Endothelial cell of umbilical vein (primary cell): ENCODE results near the gene CHRNA3. TPM values are rescaled to one million over a fixed set of nuclear protein-coding genes. Genes with fewer than 3 reads are reported as not detected.

ENCODE experiments used
- BruUV-seq: library from RNA; stranded (reverse); fragments of 400-500 nt; replicated peaks from 2 replicates; lab custom pipeline; 2021; lab: Mats Ljungman, UMichigan
- CTCF ChIA-PET: fragments of 300-600, 350-600 bp; sonication (Branson Sonifier 250); formaldehyde crosslinking; loops from one replicate; lab custom pipeline; 2021; ENCODE audit warnings: antibody characterized with exemption, inconsistent platforms; lab: Charles Lee
- POLR2A ChIA-PET: fragments of 300-600, 350-600 bp; sonication (Branson Sonifier 250); formaldehyde crosslinking; loops from one replicate; lab custom pipeline; 2021; ENCODE audit warnings: antibody characterized with exemption, inconsistent platforms; lab: Charles Lee
- DNase-seq: peaks from one replicate; pipeline ENCODE4 v3.0.0-alpha.2; 2011; ENCODE audit warnings: low read depth, low spot score
- FAIRE-seq: peaks from 2 replicates; lab custom pipeline; 2011; peaks lifted over from hg19 to GRCh38; lab: Jason Lieb, UNC
- H2AFZ ChIP-seq: 2 replicates; pipeline ENCODE4 v1.6.0; 2012; ENCODE audit warnings: low read depth, low read length, control low read depth, inconsistent platforms
- H3K27ac ChIP-seq: 2 replicates; pipeline ENCODE4 v1.5.1; 2011; ENCODE audit warnings: low read depth, mild to moderate bottlenecking, control low read depth, low read length, moderate library complexity; ENCODE audit not compliant: insufficient read depth
- H3K27me3 ChIP-seq, 2 experiments: 2 replicates each; pipeline versions ENCODE4 v1.6.0 to v1.6.1; 2011; ENCODE audit warnings: low read length in 2 of 2, mixed read lengths in 1 of 2; ENCODE audit not compliant: control insufficient read depth in 2 of 2, insufficient read depth in 2 of 2
- H3K36me3 ChIP-seq, 2 experiments: 2 replicates in 1 of 2; 3 replicates in 1 of 2; pipeline ENCODE4 v1.5.1; 2011; ENCODE audit warnings: low read length in 2 of 2, mild to moderate bottlenecking in 1 of 2, moderate library complexity in 1 of 2; ENCODE audit not compliant: control insufficient read depth in 2 of 2, insufficient read depth in 2 of 2; ENCODE audit errors: extremely low read depth in 1 of 2
- H3K4me1 ChIP-seq: 3 replicates; pipeline ENCODE4 v1.5.1; 2011; ENCODE audit warnings: mild to moderate bottlenecking, low read length; ENCODE audit not compliant: control insufficient read depth, insufficient read depth; ENCODE audit errors: extremely low read depth
- H3K4me2 ChIP-seq: 2 replicates; pipeline ENCODE4 v1.6.1; 2011; ENCODE audit warnings: low read length, control low read depth, mixed read lengths; ENCODE audit not compliant: insufficient read depth
- H3K4me3 ChIP-seq, 3 experiments: fragments of 200-600 bp in 1 of 3; sonication (generic), shearing (Covaris generic) in 1 of 3; replicated peaks in 1 of 3; 2 replicates each; pipeline ENCODE4 v1.5.1; 2011 to 2016; ENCODE audit warnings: control low read depth in 3 of 3, low read length in 3 of 3, mild to moderate bottlenecking in 2 of 3, inconsistent platforms in 1 of 3, low read depth in 1 of 3, moderate library complexity in 1 of 3; ENCODE audit not compliant: insufficient read depth in 1 of 3
- H3K79me2 ChIP-seq: 2 replicates; pipeline ENCODE4 v1.6.0; 2012; ENCODE audit warnings: low read length, inconsistent platforms; ENCODE audit not compliant: control insufficient read depth, insufficient read depth
- H3K9ac ChIP-seq: replicated peaks from 2 replicates; pipeline ENCODE3; 2011; ENCODE audit warnings: low read length, control low read depth; ENCODE audit not compliant: insufficient read depth; ENCODE audit errors: extremely low read depth
- H3K9me1 ChIP-seq: replicated peaks from 3 replicates; pipeline ENCODE4 v1.6.0; 2011; ENCODE audit warnings: mild to moderate bottlenecking, low read length; ENCODE audit not compliant: control insufficient read depth, insufficient read depth; ENCODE audit errors: extremely low read depth
- H3K9me3 ChIP-seq: replicated peaks from 2 replicates; pipeline ENCODE4 v1.5.1; 2012; ENCODE audit warnings: low read length, inconsistent platforms; ENCODE audit not compliant: control insufficient read depth, insufficient read depth
- H4K20me1 ChIP-seq: replicated peaks from 2 replicates; pipeline ENCODE3; 2011; ENCODE audit warnings: mild to moderate bottlenecking, low read length; ENCODE audit not compliant: control insufficient read depth, insufficient read depth; ENCODE audit errors: extremely low read depth
- CTCF ChIP-seq, 2 donors: IDR thresholded peaks; 1 replicate in 1 of 2; 2 replicates in 1 of 2; pipeline ENCODE4 v1.5.1; 2011; ENCODE audit warnings: low read length in 2 of 2, mild to moderate bottlenecking in 2 of 2, moderate library complexity in 2 of 2, control low read depth in 1 of 2, inconsistent platforms in 1 of 2, low read depth in 1 of 2; ENCODE audit not compliant: insufficient read depth in 1 of 2; ENCODE audit errors: extremely low read depth in 1 of 2
- EZH2 ChIP-seq: IDR thresholded peaks from 2 replicates; pipeline ENCODE4 v1.6.1; 2012; ENCODE audit warnings: borderline replicate concordance, low read depth, mild to moderate bottlenecking, moderate library complexity, low read length, inconsistent platforms; ENCODE audit not compliant: severe bottlenecking
- FOS ChIP-seq: IDR thresholded peaks from 2 replicates; pipeline ENCODE4 v1.6.1; 2011; ENCODE audit warnings: mild to moderate bottlenecking, low read length, moderate library complexity, borderline replicate concordance; ENCODE audit not compliant: insufficient read depth
- GATA2 ChIP-seq: IDR thresholded peaks from 2 replicates; pipeline ENCODE4 v1.7.0; 2011; ENCODE audit warnings: low read depth, mild to moderate bottlenecking, moderate library complexity, mixed read lengths, low read length; ENCODE audit not compliant: insufficient read length, insufficient read depth
- JUN ChIP-seq: IDR thresholded peaks from 2 replicates; pipeline ENCODE4 v1.6.1; 2011; ENCODE audit warnings: borderline replicate concordance, low read depth; ENCODE audit not compliant: insufficient read length, insufficient read depth
- MAX ChIP-seq: IDR thresholded peaks from 2 replicates; pipeline ENCODE4 v1.6.1; 2011; ENCODE audit not compliant: insufficient read depth, insufficient read length
- MYC ChIP-seq: IDR thresholded peaks from one replicate; pipeline ENCODE4 v1.6.1; 2011; ENCODE audit warnings: mild to moderate bottlenecking, low read depth, low read length
- POLR2A ChIP-seq: IDR thresholded peaks from 2 replicates; pipeline ENCODE4 v1.6.1; 2012; ENCODE audit warnings: low read depth, mild to moderate bottlenecking, control low read depth, low read length
- POLR2AphosphoS5 ChIP-seq: IDR thresholded peaks from 2 replicates; pipeline ENCODE4 v1.6.1; 2012; ENCODE audit warnings: low read depth, mild to moderate bottlenecking, control low read depth, low read length, moderate library complexity; ENCODE audit not compliant: insufficient read depth
- dilution Hi-C: fragments of 300-500 bp; cut with MboI; formaldehyde crosslinking; loops from one replicate; pipeline ENCODE4 v1.15.0; 2019; ENCODE audit warnings: low sequenced_read_pairs; ENCODE audit not compliant: extremely low pct_ligation_motif_present
- intact Hi-C: fragments of 100-400 bp; cut with micrococcal nuclease; formaldehyde crosslinking; loops from one replicate; pipeline ENCODE4 v1.10.0; 2022
- polyA plus RNA-seq, 4 experiments: library from polyadenylated mRNA; depleted of rRNA in 3 of 4; stranded (reverse) in 3 of 4; unstranded in 1 of 4; fragments of >200 nt; gene quantifications; 2 replicates each; pipeline versions ENCODE4 v1.2.1 to v1.2.3, GENCODE V29; 2011 to 2012; ENCODE audit warnings: missing spikeins in 1 of 4
- total RNA-seq: library from RNA; stranded (reverse); gene quantifications from 2 replicates; pipeline ENCODE4 v1.2.3, GENCODE V29; 2021

Gene CHRNA3
- total and polyA plus RNA-seq, 2 donors (not counting 3 experiments of a cell fraction or from before 2014, with no cell fraction given): not detected

- no peak overlapping the region for H3K4me2 ChIP-seq
- POLR2A ChIA-PET: interaction anchor here (0.6 kb wide), 1 partner anchor 127 kb away, joined by 10 read pairs; no protein-coding TSS in a partner anchor
- no peaks in the 10 kb centered on the region for H3K79me2 ChIP-seq
- H3K9ac ChIP-seq: no peak overlapping the region
- no peaks in the 10 kb centered on the region for H3K9me1 ChIP-seq
- H3K27ac ChIP-seq: no peak overlapping the region
- dilution Hi-C loops (no loop called here), intact Hi-C loops (no loop called here)
- DNase-seq (no peak), FAIRE-seq (no peak)
- CTCF ChIA-PET: interaction anchor here (1.5 kb wide), 1 partner anchor 77 kb away, joined by 3 read pairs; no protein-coding TSS in a partner anchor
- no peaks in the 10 kb centered on the region for H3K4me1 ChIP-seq
- H3K9me3 ChIP-seq: no peaks in the 10 kb centered on the region
- no peaks in the 10 kb centered on the region for H3K27me3 ChIP-seq
- TF ChIP-seq MAX (no peak), JUN (no peak), MYC (no peak), POLR2AphosphoS5 (no peak), EZH2 (no peak), FOS (no peak), POLR2A (no peak), GATA2 (no peak), CTCF (IDR thresholded peaks at IDR 0.05; ENCODE audit: extremely low read depth in 1 of 2, insufficient read depth in 1 of 2, low read depth in 1 of 2, low read length in 2 of 2) (no peak)
- no peak overlapping the region for H2AFZ ChIP-seq
- H3K4me3 ChIP-seq: no peak overlapping the region
- no peaks in the 10 kb centered on the region for H4K20me1 ChIP-seq
- H3K36me3 ChIP-seq: no peaks in the 10 kb centered on the region
- no TSS peak for BruUV-seq
Measured at GRCh38 chr15:78597583-78597982, 23.2 kb downstream of the CHRNA3 start.
